Adipocyte (in vitro differentiated cells): ENCODE results near the gene GPR65.

Experiments used
- DNase-seq: peaks from one replicate; pipeline ENCODE4 v3.0.0-alpha.2; 2015; ENCODE audit warnings: low read depth
- H3K27me3 ChIP-seq: replicated peaks from 2 replicates; pipeline ENCODE4 v1.7.0; 2013; ENCODE audit warnings: mild to moderate bottlenecking, low read length, moderate library complexity; ENCODE audit not compliant: control insufficient read depth, insufficient read depth
- H3K36me3 ChIP-seq: 2 replicates; pipeline ENCODE4 v1.7.0; 2013; ENCODE audit warnings: low read length, mild to moderate bottlenecking, moderate library complexity; ENCODE audit not compliant: control insufficient read depth, insufficient read depth, severe bottlenecking
- H3K4me1 ChIP-seq: 2 replicates; pipeline ENCODE4 v1.7.0; 2013; ENCODE audit warnings: mild to moderate bottlenecking, low read length, moderate library complexity; ENCODE audit not compliant: control insufficient read depth, insufficient read depth
- H3K4me3 ChIP-seq: 2 replicates; pipeline ENCODE4 v1.7.0; 2013; ENCODE audit warnings: mild to moderate bottlenecking, low read length, moderate library complexity
- H3K9ac ChIP-seq: 2 replicates; pipeline ENCODE4 v1.7.0; 2013; ENCODE audit warnings: mild to moderate bottlenecking, low read length, moderate library complexity
- H3K9me3 ChIP-seq: 2 replicates; pipeline ENCODE4 v1.7.0; 2013; ENCODE audit warnings: mild to moderate bottlenecking, low read length, moderate library complexity; ENCODE audit not compliant: control insufficient read depth

GPR65 gene

DNA sequence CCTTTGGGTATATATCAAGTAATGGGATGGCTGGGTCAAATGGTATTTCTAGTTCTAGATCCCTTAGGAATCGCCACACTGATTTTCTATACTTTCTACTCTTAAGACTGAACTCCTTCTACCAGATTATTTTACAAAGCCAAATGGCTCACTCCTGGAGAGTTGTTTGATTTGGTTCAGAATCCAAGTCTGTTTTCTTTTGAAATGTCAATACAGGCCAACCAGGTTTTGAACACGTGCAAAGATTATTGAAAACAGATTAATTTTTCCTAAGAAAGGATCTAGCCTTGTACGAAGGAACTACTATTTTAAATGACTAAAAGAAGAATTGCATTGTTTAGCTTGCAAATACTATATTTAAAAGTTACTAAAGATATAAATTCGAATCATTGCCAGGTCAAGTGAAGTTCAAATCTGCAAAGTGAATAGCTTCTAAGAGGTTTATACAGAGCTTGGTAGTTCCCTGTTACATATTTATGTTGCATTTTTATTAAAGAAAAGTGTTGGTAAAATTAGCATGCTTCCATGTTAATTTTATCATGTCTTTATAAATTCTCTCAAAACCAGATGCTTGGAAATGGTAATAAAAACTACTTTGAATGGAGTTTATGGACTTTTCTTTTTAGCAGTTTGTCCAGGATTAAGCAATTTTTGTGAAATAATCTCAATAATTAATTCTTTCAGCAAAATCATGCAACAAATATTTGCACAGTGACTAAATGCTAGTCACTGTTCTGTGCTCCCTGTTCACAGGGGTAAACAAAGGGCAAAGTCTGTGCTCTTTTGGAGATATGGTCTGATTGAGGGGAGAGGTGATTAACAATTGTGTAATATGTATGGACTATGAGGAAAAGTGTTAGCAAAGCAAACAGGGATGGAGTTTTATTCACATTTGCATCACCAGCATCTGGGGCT lies 38.9 kb downstream of the GPR65 start:
- H3K9me3 ChIP-seq: no peaks in the 10 kb centered on the region
- no peak for DNase-seq
- no peak overlapping the region for H3K4me3 ChIP-seq
- H3K9ac ChIP-seq: peak overlapping the region; percentile 53
- no peaks in the 10 kb centered on the region for H3K36me3 ChIP-seq
- H3K4me1 ChIP-seq: peaks cover 38% of the 10 kb centered on the region
- no peaks in the 10 kb centered on the region for H3K27me3 ChIP-seq

DNA sequence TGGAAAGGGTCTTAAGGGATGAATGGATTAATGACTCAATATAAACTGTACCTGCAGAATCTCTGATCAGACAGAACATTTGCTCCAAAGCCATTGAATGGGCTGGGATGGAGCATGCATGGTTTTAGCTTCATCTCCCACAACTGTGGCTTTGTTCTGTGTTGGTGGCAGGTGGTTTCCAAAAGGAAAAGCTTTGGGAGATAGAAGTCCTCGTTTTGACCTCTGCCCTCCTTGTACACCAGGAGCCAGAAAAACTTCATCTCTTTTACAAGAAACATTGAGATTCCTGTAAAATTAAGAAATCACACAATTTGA lies 39.5 kb downstream of the GPR65 start:
- DNase-seq: no peak
- Histone ChIP-seq H3K9ac (peak overlapping the region; percentile 53), H3K36me3 (no peaks in the 10 kb centered on the region), H3K4me1 (peaks cover 41% of the 10 kb centered on the region), H3K4me3 (peak overlapping the region; percentile 34), H3K27me3 (no peaks in the 10 kb centered on the region), H3K9me3 (no peaks in the 10 kb centered on the region)

DNA sequence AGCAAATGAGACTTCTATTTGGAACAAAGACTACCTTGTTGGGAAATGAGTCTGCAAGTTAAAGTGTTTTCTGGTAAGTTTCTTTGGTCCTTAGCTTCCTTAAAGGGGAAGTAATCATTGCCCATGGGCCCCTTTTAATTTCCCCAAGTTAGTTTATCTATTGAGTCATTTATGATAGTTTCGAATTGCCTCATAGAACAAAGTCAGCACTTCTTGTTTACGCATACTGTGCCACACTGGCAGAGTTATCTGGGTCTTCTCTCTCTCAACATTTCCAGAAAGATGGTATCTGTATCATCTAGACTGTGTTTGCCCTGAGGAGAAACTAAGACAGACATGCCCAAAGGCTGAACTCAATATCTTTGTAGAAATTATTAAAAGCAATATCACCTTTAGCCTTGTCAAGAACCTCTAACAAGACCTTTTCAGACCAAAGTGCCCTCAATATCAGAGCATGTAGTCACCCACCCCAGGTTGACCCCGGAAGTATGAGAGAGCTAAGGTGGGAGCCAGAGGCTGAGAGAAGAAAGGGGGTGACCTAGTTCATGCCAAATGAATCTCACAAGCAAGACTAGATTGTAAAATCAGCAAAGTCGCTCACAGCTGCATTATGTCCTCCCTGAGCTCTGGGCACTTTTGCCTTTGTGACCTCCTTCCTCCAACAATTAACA lies 40.0 kb downstream of the GPR65 start:
- H3K9ac ChIP-seq: peak overlapping the region; percentile 73
- no peak for DNase-seq
- no peak overlapping the region for H3K4me3 ChIP-seq
- H3K9me3 ChIP-seq: no peaks in the 10 kb centered on the region
- no peaks in the 10 kb centered on the region for H3K36me3 ChIP-seq
- no peaks in the 10 kb centered on the region for H3K27me3 ChIP-seq
- H3K4me1 ChIP-seq: peaks cover 41% of the 10 kb centered on the region

DNA sequence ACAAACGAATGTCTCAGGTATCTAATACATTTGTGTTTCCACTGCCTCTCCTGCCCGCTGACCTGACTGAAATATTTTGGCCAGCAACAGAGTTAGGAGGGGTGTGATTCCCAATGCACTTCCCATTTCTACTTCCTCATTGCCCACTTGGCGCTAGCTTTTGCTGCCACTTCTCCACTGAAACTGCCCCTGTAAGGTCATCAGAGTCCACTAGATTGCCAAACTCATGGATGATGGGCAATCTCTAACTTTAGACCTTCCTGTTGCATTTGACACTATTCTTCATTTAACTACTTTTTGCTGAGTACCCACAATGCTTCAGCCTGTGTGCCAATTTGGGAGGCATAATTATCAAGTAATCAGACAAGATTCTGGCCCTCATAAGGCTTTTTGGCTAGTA lies 40.8 kb downstream of the GPR65 start:
- no peaks in the 10 kb centered on the region for H3K36me3 ChIP-seq
- H3K4me3 ChIP-seq: no peak overlapping the region
- no peak for DNase-seq
- H3K9ac ChIP-seq: peak overlapping the region; percentile 73
- H3K27me3 ChIP-seq: no peaks in the 10 kb centered on the region
- H3K9me3 ChIP-seq: no peaks in the 10 kb centered on the region
- peaks cover 41% of the 10 kb centered on the region for H3K4me1 ChIP-seq

DNA sequence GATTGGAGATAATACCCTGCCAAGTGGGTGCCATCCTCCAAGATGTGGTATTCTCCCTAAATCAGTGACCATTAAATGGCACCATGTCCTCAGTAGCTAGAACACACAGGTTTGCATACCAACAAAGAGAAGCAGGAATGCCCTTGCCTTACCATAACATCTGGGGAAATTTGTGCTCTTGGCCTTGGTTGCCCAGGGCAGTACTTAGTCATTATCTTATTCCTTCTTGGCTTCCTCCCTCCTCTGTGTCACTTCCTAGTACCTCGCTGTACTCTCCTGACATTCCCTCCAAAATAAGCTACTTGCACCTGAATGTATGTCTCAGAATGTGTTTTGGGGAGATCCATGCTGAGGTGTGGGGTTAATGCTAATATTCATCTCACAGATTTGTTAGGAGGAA lies 43.4 kb downstream of the GPR65 start:
- no peaks in the 10 kb centered on the region for H3K9me3 ChIP-seq
- peaks cover 30% of the 10 kb centered on the region for H3K4me1 ChIP-seq
- no peaks in the 10 kb centered on the region for H3K36me3 ChIP-seq
- H3K4me3 ChIP-seq: no peak overlapping the region
- no peaks in the 10 kb centered on the region for H3K27me3 ChIP-seq
- no peak for DNase-seq
- H3K9ac ChIP-seq: no peak overlapping the region

DNA sequence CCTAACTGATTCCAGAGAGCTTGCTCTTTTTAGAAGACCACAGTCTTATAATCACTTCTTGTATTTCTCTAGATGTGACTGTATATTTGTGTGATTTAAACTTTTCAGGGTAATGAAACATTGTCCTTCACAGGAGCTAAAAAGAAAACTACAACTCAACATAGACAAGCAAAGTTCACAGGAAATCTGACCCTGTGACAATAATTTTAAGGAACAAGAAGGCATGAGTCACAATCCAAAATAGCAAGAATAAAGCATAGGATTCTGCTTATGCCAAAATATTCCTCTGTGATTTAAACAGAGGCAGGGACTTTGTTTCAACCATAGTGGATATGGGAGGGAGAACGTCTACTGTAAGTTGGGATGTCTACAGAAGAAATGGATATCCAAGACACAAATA lies 44.3 kb downstream of the GPR65 start:
- Histone ChIP-seq H3K36me3 (no peaks in the 10 kb centered on the region), H3K27me3 (no peaks in the 10 kb centered on the region), H3K4me1 (peaks cover 23% of the 10 kb centered on the region), H3K9me3 (peaks cover 6% of the 10 kb centered on the region), H3K9ac (no peak overlapping the region), H3K4me3 (no peak overlapping the region)
- no peak for DNase-seq

DNA sequence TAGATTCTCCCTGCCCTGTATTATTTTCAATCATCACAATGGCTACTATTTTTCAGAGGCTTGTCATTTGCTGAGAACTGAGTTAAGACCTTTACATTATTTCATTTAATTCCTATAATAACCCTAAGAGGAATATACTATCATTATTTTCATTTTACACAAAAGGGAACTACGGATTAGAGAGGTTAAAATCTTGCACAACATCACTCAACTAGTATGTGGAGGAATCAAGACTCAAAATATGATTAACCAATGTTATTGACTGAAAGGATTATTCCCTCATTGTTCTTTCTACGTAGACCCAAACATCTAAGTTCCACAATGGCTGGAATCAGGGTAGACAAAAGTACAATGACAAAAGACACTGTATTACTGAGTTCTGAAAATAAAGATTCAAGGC lies 45.0 kb downstream of the GPR65 start:
- Histone ChIP-seq H3K27me3 (no peaks in the 10 kb centered on the region), H3K4me1 (peaks cover 17% of the 10 kb centered on the region), H3K4me3 (no peak overlapping the region), H3K36me3 (no peaks in the 10 kb centered on the region), H3K9ac (no peak overlapping the region), H3K9me3 (peaks cover 6% of the 10 kb centered on the region)
- DNase-seq: no peak

DNA sequence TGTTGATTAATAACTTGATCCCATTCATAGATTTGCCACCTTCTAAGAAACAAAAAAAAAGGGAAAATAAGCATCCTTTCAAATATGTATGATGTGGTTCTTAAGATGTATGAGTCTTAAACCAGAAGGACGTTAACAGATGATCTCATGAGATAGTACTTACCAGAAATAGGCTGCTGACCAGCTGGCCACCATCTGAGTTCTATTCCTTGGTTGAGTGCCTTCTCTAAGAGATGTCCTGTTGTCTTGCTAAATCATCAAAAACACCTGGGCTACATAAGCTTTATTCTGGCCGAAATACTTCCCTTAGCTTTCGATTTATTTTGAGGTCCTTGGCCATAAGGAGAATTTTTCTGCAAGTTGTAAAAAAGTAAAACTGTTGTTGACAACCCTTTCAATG lies 55.6 kb downstream of the GPR65 start:
- Histone ChIP-seq H3K4me3 (no peak overlapping the region), H3K9ac (no peak overlapping the region), H3K36me3 (no peaks in the 10 kb centered on the region), H3K27me3 (no peaks in the 10 kb centered on the region), H3K4me1 (no peaks in the 10 kb centered on the region), H3K9me3 (no peaks in the 10 kb centered on the region)
- no peak for DNase-seq

DNA sequence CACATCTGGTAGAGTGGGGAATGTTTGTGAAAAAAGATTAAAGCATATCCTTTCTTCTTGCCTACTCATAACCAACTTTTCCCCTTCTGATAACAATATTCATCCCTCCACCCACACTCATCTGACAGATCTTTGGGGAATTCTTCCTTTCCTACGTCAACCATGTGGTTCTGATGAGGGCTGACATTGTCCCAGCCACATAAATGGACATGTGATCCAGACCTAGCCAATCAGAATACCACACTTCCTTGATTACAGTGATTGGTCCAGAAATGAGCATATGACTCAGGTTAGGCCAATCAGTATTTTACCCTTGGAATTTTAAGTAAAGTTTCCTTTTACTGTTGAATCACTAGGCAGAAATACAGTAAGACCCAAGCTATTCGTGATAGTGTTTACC lies 58.9 kb downstream of the GPR65 start:
- Histone ChIP-seq H3K4me3 (no peak overlapping the region), H3K9me3 (no peaks in the 10 kb centered on the region), H3K4me1 (no peaks in the 10 kb centered on the region), H3K9ac (no peak overlapping the region), H3K27me3 (no peaks in the 10 kb centered on the region), H3K36me3 (no peaks in the 10 kb centered on the region)
- DNase-seq: no peak
